Measurements from ENCODE around the gene MID1. TPM values are rescaled to one million over a fixed set of nuclear protein-coding genes. Genes with fewer than 3 reads are reported as not detected.

MID1 gene
- total RNA-seq, 4 donors from 2014 or later: 0.91 to 1.9 (median 1.8) TPM

DNA sequence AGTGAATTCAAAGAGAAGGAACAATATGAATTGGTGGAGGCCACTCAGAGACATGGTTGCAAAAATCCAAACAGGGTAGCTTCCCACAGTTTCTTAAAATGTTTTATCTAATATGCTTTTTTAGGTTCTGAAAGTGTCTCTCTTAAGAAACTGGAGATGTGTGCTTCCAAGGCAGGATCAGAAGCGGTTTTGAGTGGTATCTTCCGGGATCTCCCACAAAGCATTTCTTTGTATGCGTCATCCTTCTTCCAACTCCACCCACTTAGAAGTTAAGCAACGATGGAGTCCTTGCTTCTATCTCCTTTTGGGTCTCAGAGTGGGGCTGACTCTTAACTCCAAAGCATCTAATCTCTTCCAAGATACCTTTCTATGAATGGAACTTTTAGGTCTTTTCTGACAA, 196.7 kb downstream of the MID1 start:
- in situ Hi-C loops (cut with MboI; ENCODE audit: low sequenced_read_pairs in 4 of 4) (no loop called here), intact Hi-C loops (cut with DNase I; ENCODE audit: low total_unique reads) (no loop called here)
- ATAC-seq (no peak), DNase-seq (no peak)
- no peak for TF ChIP-seq POLR2A (IDR thresholded peaks at IDR 0.05)
- TF ChIP-seq, protein P1, sequence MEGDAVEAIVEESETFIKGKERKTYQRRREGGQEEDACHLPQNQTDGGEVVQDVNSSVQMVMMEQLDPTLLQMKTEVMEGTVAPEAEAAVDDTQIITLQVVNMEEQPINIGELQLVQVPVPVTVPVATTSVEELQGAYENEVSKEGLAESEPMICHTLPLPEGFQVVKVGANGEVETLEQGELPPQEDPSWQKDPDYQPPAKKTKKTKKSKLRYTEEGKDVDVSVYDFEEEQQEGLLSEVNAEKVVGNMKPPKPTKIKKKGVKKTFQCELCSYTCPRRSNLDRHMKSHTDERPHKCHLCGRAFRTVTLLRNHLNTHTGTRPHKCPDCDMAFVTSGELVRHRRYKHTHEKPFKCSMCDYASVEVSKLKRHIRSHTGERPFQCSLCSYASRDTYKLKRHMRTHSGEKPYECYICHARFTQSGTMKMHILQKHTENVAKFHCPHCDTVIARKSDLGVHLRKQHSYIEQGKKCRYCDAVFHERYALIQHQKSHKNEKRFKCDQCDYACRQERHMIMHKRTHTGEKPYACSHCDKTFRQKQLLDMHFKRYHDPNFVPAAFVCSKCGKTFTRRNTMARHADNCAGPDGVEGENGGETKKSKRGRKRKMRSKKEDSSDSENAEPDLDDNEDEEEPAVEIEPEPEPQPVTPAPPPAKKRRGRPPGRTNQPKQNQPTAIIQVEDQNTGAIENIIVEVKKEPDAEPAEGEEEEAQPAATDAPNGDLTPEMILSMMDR (IDR thresholded peaks at IDR 0.05 in 4 of 5, conservative IDR thresholded peaks at IDR 0.05 in 1 of 5): no peak
- Histone ChIP-seq H3K4me1 (no peaks in the 10 kb centered on the region), H3K27me3 (no peaks in the 10 kb centered on the region), H3K36me3 (no peaks in the 10 kb centered on the region), H3K9me3 (no peaks in the 10 kb centered on the region), H3K4me3 (no peak overlapping the region), H3K27ac (no peak overlapping the region)

DNA sequence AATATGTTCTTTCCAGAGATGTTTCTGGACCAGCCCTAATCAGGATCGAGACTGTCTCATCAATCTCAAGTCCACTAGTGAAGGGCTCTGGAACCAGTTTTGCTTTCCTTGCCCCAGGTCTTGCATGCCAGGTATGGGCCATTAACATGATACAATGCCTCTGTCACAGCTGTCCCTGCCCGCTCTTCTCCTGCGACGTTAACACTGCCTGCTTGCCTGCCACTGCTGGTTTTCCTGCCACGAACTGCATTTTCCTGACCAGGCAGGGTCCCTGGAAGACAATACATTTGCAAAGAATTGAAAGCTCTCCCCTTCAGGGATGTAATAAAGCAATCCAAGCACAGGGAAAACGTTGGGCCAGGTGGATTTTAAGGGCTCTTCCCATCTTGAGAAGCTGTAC, 200.3 kb downstream of the MID1 start:
- TF ChIP-seq, protein P1 (IDR thresholded peaks at IDR 0.05 in 4 of 5, conservative IDR thresholded peaks at IDR 0.05 in 1 of 5): no peak
- no peak for TF ChIP-seq POLR2A (IDR thresholded peaks at IDR 0.05)
- DNase-seq (no peak), ATAC-seq (no peak)
- Histone ChIP-seq H3K4me3 (no peak overlapping the region), H3K27me3 (no peaks in the 10 kb centered on the region), H3K27ac (no peak overlapping the region), H3K4me1 (no peaks in the 10 kb centered on the region), H3K9me3 (no peaks in the 10 kb centered on the region), H3K36me3 (no peaks in the 10 kb centered on the region)
- intact Hi-C loops (cut with DNase I; ENCODE audit: low total_unique reads): no loop called here
- in situ Hi-C loops (cut with MboI; ENCODE audit: low sequenced_read_pairs in 4 of 4): no loop called here

DNA sequence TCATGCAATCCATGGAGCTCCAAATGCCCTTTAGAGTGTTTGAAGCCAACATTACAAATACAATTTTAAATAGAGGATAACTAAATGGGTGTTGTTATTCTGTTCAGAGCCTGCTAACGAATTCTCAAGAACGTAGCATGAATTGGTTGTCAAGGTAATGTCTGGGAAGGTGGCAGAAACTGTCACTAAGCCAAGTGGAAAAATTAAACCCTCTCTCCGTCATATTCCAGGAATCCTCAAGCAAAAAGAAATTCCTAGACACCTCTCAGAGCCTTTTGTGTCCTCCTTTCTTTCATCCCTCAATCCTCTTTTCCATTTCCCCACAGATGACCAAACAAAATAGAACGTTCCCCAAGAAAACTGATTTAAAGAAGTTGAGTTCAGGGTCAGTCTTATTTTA, 204.0 kb downstream of the MID1 start:
- intact Hi-C loops (cut with DNase I; ENCODE audit: low total_unique reads): no loop called here
- Histone ChIP-seq H3K4me1 (no peaks in the 10 kb centered on the region), H3K36me3 (no peaks in the 10 kb centered on the region), H3K27ac (no peak overlapping the region), H3K9me3 (no peaks in the 10 kb centered on the region), H3K4me3 (no peak overlapping the region), H3K27me3 (no peaks in the 10 kb centered on the region)
- DNase-seq: no peak
- no peak for ATAC-seq
- TF ChIP-seq POLR2A (IDR thresholded peaks at IDR 0.05): no peak
- TF ChIP-seq, protein P1 (IDR thresholded peaks at IDR 0.05 in 4 of 5, conservative IDR thresholded peaks at IDR 0.05 in 1 of 5): no peak
- in situ Hi-C loops (cut with MboI; ENCODE audit: low sequenced_read_pairs in 4 of 4): no loop called here

DNA sequence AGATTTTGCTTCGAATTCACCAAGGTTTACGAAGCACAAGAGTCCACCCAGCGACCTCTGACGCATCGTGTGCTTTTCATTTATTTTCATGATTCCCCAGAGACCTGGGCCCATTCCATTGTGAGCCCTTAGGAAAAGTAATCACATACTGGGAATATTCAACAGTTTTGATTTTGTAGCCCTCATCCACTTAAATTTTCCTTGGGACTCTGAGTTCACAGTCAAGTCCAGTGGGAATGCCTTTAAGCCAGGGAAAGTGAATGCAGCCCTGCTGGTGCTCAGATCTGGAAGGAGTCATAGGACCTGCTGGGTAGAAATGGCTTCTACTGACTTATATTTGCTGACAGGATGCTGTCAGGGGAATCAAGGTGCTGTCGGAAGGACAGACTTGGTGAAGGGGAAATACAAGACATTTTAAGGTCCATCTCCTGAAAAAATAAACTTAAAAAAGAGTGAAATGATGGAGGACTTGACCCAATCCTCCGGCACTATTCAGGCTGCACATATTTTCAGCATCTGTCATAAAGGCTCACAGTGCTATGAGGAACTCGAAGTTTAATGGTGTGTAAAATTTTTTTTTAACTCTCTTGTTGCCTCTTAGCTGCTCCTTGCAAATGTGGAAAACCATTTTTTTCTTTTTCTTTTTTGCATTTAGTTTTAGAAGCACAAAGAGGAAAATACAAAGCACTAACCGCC, 204.9 kb downstream of the MID1 start:
- Histone ChIP-seq H3K27ac (no peak overlapping the region), H3K9me3 (no peaks in the 10 kb centered on the region), H3K4me3 (no peak overlapping the region), H3K36me3 (no peaks in the 10 kb centered on the region), H3K27me3 (no peaks in the 10 kb centered on the region), H3K4me1 (no peaks in the 10 kb centered on the region)
- TF ChIP-seq POLR2A (IDR thresholded peaks at IDR 0.05): no peak
- TF ChIP-seq, protein P1 (IDR thresholded peaks at IDR 0.05 in 4 of 5, conservative IDR thresholded peaks at IDR 0.05 in 1 of 5): no peak
- DNase-seq (no peak), ATAC-seq (no peak)
- in situ Hi-C loops (cut with MboI; ENCODE audit: low sequenced_read_pairs in 4 of 4) (no loop called here), intact Hi-C loops (cut with DNase I; ENCODE audit: low total_unique reads) (no loop called here)

DNA sequence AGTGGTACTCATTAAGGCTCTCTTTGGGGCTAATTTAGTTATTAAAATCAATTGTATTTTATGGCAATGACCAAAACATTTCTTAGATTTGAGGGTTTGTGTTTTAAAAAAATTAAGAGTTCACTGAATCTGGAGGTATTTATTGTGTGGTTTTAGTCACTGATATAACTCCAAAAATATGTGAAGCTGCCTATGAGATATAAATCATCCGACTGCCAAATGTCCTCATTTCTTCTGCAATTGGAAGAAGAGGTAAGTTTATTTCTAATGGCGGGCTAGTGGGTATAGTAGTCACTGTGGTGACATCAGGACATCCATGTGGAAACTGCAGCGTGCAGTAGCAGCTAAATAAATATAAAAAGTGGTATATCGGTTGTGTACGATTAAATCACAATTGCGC, 205.5 kb downstream of the MID1 start:
- Histone ChIP-seq H3K9me3 (no peaks in the 10 kb centered on the region), H3K27ac (no peak overlapping the region), H3K27me3 (no peaks in the 10 kb centered on the region), H3K4me3 (no peak overlapping the region), H3K4me1 (no peaks in the 10 kb centered on the region), H3K36me3 (no peaks in the 10 kb centered on the region)
- TF ChIP-seq POLR2A (IDR thresholded peaks at IDR 0.05): no peak
- TF ChIP-seq, protein P1 (IDR thresholded peaks at IDR 0.05 in 4 of 5, conservative IDR thresholded peaks at IDR 0.05 in 1 of 5): no peak
- DNase-seq (no peak), ATAC-seq (no peak)
- intact Hi-C loops (cut with DNase I; ENCODE audit: low total_unique reads) (no loop called here), in situ Hi-C loops (cut with MboI; ENCODE audit: low sequenced_read_pairs in 4 of 4) (no loop called here)

All from gastrocnemius medialis (tissue), 4 donors.